GM19035 (cell line): ENCODE measurements around the gene NLRP14.

Source experiments
- ATAC-seq: cut with Tn5 transposase; IDR thresholded peaks from one replicate; pipeline ENCODE4 v1.9.1; 2021; ENCODE audit not compliant: unreplicated experiment

NLRP14 gene

DNA sequence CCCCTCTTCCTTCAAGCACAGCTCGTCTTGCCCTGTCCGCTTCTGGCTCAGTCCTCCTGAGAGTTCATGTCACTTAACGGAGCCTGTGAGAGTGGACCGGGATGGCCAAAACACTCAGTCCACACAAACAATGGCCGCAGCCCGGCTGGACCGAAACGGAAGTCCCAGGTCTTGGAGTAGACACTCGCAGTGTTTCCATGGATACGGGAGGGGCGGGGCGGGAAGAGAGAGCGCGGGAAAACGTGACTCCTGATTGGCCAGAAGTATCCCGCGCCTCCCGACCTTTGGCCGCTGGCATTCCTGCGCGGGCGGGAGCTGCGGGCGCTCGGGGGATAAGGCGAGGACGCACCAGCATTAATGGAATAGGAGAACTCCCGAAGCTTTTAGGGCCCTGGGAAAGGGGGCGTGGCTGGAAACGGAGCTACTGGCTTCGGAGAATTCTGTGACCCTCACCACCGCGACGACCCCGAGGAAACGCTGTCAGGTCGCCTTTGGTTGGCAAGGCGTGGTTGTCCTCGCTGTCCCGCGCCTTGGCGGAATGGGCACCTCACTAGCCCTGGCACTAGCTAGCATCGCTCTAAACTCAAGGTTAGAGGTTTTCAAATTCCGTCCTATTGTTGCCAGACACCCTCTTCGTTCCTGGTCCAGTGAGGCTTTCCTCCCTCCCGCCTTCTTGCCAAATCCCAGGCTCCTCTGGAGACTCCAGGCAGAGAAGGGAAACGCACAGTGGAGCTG lies at the start of gene NLRP14, which contains the start of gene ZNF214:
TSS of gene NLRP14 (plus strand) at position 297 of the 735 bp plus-strand sequence. CDS start 18,108 bp downstream, outside the sequence.
TSS of gene ZNF214 (minus strand) at position 164 of the 735 bp plus-strand sequence. CDS start 17,511 bp downstream, outside the sequence.
- peak; percentile 62 for ATAC-seq

DNA sequence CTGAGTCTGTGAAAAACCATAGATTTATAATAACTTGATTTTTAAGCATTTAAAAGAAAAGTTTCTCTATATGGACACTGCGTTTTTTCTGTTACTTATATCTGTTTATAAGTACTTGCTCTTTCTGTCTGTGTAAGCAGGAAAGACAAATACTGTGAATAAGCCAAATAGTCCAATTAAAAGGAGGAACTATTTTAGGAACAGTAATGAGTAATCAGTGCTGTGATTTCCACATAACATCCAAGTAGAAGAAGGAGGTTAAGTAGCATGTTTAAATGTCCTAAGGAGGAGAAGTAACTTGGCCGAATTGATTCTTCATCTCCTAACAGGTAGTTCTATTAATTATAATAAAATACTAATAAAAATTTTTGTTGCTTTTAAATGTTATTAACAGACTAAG lies 40.9 kb upstream of the NLRP14 start:
- no peak for ATAC-seq

GRCh38 chr11:6986487-6986886 lies 33.8 kb upstream of the NLRP14 start:
- no peak for ATAC-seq

DNA sequence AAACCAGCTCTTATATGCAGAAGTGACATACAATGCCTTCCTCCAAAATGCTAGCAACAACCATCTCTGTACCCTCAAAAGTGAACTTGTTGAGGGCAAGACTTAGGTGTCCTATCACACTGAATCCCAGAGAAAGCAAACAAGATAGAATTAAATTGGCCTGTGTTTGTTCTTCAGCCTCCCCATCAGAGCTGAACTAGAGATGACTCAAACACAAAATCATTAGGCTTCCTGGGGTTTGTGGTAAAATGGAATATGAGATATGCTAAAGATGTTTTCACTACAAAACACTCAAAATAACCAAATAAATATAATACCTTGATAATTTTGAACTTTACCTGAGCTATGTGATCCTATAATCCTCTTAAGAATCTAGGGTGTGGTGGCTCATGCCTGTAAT lies 31.8 kb upstream of the NLRP14 start:
- no peak for ATAC-seq

GRCh38 chr11:6991227-6991626 lies 29.1 kb upstream of the NLRP14 start:
- ATAC-seq: no peak

GRCh38 chr11:6992026-6992425 lies 28.3 kb upstream of the NLRP14 start:
- ATAC-seq: no peak

DNA sequence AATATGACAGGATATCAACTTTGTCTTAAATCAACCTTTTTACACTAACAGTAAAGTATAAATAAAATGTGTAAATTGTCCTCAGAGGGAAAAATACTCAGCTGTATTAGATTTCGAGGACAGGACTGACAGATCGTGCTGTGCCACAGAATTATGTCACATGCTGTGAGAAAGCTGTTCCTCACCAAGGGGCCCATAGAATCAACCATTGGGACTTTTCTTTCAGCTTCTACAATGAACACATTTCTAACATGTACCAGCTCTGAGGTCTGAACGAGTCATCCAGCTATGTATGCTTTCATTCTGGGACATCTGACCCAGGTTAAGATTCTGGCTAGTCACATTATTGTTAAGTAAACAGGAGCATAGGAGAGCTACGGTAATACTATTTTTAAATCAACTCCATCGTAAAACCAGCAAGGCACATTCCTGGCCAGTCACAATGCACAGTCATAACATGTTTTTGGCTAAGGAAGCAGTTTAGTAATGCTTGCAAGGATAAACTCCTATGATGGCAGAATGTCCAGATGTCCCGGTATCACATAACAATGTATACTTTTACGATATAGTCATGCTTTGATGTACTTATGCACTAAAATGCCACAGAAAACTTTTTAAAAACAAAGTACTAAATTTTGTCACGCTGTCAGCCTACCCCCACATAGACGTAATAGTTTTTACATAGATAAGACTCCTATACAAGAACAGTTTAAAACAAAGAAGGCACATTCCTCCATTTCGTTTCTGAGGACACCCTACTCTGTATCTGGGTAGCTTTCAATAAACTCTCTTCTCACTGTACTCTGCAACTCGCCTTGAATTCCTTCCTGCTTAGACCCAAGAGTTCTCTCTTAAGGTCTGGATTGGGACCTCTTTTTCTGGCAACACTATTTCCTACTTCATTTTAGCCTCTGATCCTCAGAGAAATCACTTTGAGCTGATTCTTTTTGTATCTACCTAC lies 27.5 kb upstream of the NLRP14 start:
- no peak for ATAC-seq

DNA sequence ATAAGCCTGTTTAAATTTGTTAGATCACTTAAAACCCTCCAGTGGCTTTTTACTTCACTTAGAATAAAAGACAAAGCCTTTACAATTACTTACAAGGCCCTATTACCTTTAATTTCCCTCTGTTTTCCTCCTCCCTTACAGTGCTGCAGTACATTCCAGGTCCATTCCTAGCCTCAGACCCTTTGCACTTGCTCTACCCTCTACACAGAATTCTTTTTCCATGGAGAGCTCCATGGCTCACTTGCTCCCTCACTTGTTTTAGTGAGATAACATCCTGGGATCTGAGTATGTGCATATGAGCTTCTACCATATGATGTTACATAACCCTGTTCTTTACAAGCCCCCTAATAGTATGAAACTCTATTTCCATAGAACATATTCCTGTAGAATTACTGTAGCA lies 24.6 kb upstream of the NLRP14 start:
- no peak for ATAC-seq

GRCh38 chr11:7004482-7004881 lies 15.8 kb upstream of the NLRP14 start:
- ATAC-seq: no peak

DNA sequence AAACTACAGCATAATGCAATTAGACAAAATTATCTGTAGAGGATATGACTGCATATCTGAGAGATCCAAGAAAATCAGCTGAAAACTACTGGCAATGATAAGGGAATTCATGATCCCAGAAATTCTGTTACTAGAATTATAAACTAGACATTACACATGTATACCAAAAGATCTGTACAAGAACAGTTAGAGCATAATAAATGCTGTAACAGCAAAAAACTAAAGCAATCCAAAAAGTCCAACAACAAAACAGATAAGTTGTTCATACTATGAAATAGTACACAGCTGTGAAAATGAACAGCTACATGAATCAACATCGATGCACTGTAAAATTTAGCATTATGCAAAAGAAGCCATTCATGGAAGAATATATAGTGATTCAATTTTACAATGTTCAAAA lies 6.2 kb upstream of the NLRP14 start:
- ATAC-seq: no peak

GRCh38 chr11:7016011-7016410 lies 4.3 kb upstream of the NLRP14 start:
- no peak for ATAC-seq

GRCh38 chr11:7019500-7020182 lies 638 bp upstream of the NLRP14 start:
- peak; percentile 41 for ATAC-seq

- ATAC-seq: no peak
Observed at GRCh38 chr11:7021318-7021717, 1.0 kb downstream of the NLRP14 start.

DNA sequence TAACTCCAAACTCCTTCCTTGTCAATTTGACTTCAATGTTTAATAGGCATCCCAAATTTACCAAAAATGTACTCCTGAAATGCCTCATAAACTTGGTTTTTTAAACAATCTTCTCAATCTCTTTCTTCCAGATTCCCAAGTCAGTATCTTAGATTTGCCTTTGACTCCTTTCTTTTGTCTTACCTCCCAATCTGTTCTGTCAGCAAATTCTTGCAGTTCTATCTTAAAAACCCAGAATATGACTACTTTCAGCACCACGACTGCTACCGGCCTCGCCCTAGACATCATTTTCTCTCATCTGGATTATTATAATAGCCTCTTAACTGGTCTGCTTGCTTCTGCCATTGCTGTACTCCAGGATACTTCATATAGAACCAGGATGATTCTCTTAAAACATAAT lies 7.9 kb downstream of the NLRP14 start:
- no peak for ATAC-seq

DNA sequence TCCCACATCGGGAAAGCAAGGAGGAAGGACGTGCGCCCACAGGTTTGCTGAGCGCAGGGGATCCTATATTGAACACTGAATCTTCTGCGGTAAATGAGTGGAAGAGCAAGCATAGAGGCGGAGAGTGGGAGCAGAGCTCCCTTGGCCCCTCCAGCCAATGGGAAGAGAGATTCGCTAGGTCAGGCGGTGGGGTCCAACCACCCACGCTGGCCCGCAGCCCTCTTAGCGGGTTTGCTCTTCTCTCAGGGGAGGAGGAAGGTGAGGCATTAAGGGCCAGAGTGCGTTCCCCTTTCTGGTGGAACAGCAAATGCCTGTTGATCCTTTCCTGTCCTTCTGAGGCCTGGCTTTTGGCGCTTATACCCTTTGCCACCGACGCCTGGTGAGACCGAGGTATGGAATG lies 10.6 kb downstream of the NLRP14 start:
- no peak for ATAC-seq

DNA sequence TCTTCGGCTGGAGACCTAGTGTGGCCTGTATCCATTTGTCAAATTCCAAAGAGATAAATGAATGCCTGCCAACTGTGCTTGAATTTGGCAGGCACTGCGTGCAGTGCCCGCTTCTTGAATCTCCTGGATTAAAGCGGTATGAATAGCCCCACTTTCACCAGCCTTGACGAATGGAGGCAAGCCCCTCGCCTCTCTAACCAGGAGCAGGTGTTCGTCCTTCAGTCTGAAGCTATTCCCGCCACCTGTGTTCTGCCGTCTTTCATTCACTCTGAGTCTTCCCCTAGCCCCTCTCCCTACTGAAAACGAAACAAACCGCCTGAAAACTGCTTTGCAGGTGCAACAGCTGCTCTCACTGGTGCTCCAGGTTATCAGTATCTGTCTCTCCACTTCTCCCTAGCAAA lies 11.2 kb downstream of the NLRP14 start:
- ATAC-seq: no peak

DNA sequence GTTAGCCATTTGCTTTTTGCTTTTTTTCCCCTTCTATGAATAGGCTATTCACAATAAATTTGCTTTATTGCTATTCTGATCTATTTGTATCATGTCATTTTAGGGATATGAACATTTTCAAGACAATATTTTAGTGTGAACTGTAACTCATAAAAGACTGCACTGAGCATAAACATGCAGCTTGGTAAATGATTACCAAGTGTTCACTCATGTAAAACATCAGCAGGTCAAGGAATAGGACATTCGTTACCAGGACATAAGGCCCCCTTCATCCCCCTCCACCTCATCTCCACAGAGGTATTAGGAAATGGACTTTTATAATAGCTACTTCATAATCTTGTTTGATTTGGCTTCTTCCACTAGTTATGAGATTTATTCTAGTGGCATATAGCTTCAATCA lies 12.4 kb downstream of the NLRP14 start:
- no peak for ATAC-seq

DNA sequence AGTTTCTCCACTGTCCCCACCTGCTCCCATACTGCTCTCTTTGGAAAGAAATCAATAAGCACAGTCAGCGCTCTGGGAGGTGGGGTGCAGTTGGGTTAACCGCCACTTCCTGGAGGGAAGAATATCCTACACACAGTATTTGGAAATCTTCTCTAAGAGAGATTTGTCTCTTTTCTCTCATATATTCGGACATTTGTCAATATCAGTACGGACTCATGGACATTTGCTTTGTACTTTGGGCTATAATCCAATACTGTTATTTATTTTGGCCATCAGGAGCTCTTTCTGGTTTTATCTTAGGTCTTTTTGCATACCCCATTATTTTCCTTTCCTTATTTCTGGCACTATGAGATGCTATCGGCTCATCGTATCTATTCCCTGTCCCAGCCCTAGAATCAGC lies 13.7 kb downstream of the NLRP14 start:
- ATAC-seq: no peak

DNA sequence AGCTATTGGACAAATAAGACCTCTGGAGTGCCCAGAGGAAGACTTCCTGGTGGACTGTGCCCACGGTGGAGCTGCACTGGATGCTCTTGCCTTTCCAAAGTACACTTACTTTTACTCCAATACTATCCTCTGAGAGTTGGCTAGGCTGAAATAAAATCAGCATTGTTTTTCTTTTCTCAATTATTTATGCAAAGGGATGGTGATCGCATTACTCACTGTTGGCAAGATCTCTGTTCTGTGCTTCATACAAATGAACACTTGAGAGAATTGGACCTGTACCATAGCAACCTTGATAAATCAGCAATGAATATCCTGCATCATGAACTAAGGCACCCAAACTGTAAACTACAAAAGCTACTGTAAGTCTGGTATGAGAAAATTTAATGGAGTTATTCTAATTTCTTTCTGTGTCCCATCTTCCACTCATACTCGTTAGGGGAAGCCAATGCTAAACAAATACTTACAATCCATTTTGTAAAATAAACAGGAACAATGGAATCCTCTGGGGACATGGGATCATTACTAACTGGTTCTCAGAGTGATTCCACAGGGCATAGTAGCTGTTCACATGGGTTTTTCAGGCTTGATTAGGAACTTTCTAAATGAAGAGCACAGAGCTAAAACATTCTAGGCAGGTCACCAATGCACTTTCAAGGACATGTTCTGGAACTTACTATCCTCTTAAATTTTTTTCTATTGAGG lies 26.3 kb downstream of the NLRP14 start:
- ATAC-seq: no peak

DNA sequence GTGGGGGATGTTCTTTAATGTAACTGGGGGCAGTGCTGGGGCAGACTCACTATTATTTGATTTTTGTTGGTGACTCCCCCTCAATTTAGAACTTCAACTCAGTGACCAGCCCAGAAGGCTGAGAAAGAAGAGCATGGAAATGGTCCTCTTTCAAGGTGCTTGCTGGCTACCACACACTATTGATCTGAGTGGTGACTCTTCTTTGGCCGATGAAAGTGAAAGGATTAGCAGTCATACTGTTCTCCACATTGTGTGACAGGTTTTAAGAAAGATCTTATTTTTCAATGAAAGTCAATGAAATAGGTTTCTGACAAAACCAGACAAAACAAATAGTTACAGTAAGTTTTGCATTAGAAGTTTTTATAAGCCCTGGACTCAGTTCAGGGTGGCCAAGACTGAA lies 29.9 kb downstream of the NLRP14 start:
- peak; percentile 77 for ATAC-seq
